ENCODE measurements around the gene CNOT2.
"Not testable (repeated sequence)": the region's sequence is repeated elsewhere in the genome, so short reads cannot be mapped to it uniquely, and the experiment has no call there.

The CNOT2 gene

GRCh38 chr12:70292017-70292776, 49.0 kb downstream of the CNOT2 start:
- FAIRE-seq, result no peak

GRCh38 chr12:70304684-70305555, 61.7 kb downstream of the CNOT2 start:
- DNase-seq (ENCODE audit: insufficient read length, low spot score); FAIRE-seq: not testable (repeated sequence)

More at GRCh38 chr12:70292017-70292776, 49.0 kb downstream of the CNOT2 start:
- no peak for DNase-seq (ENCODE audit: insufficient read length, low spot score)

GRCh38 chr12:70305794-70306193, 62.6 kb downstream of the CNOT2 start:
- FAIRE-seq (no peak), DNase-seq (ENCODE audit: insufficient read length, low spot score) (no peak)

GRCh38 chr12:70306676-70307075, 63.4 kb downstream of the CNOT2 start:
- no peak for DNase-seq (ENCODE audit: insufficient read length, low spot score)
- FAIRE-seq, result no peak

GRCh38 chr12:70307868-70308267, 64.6 kb downstream of the CNOT2 start:
- DNase-seq (ENCODE audit: insufficient read length, low spot score) (no peak), FAIRE-seq (no peak)

- FAIRE-seq, result no peak
- no peak for DNase-seq (ENCODE audit: insufficient read length, low spot score)
Measured at GRCh38 chr12:70309348-70309747, 66.1 kb downstream of the CNOT2 start.

GRCh38 chr12:70314145-70314544, 70.9 kb downstream of the CNOT2 start:
- FAIRE-seq, result no peak
- DNase-seq (ENCODE audit: insufficient read length, low spot score), result no peak

GRCh38 chr12:70317781-70318180, 74.5 kb downstream of the CNOT2 start:
- no peak for DNase-seq (ENCODE audit: insufficient read length, low spot score)
- no peak for FAIRE-seq

- no peak for FAIRE-seq
- no peak for DNase-seq (ENCODE audit: insufficient read length, low spot score)
Measured at GRCh38 chr12:70319605-70320004, 76.4 kb downstream of the CNOT2 start.

GRCh38 chr12:70321191-70321590, 78.0 kb downstream of the CNOT2 start:
- DNase-seq (ENCODE audit: insufficient read length, low spot score) (no peak), FAIRE-seq (no peak)

- no peak for DNase-seq (ENCODE audit: insufficient read length, low spot score)
- FAIRE-seq, result no peak
Measured at GRCh38 chr12:70327541-70327940, 84.3 kb downstream of the CNOT2 start.

GRCh38 chr12:70329728-70330127, 86.5 kb downstream of the CNOT2 start:
- FAIRE-seq, result no peak
- no peak for DNase-seq (ENCODE audit: insufficient read length, low spot score)

GRCh38 chr12:70330158-70330557, 86.9 kb downstream of the CNOT2 start:
- DNase-seq (ENCODE audit: insufficient read length, low spot score) (no peak), FAIRE-seq (no peak)

- DNase-seq (ENCODE audit: insufficient read length, low spot score) (no peak), FAIRE-seq (no peak)
Measured at GRCh38 chr12:70332236-70332635, 89.0 kb downstream of the CNOT2 start.

- DNase-seq (ENCODE audit: insufficient read length, low spot score), result no peak
- FAIRE-seq, result no peak
Measured at GRCh38 chr12:70334742-70335141, 91.5 kb downstream of the CNOT2 start.

- no peak for FAIRE-seq
Measured at GRCh38 chr12:70338531-70338930, 95.3 kb downstream of the CNOT2 start.

GRCh38 chr12:70351076-70351475, 107.8 kb downstream of the CNOT2 start:
- FAIRE-seq (no peak), DNase-seq (ENCODE audit: insufficient read length, low spot score) (no peak)

More at GRCh38 chr12:70338531-70338930, 95.3 kb downstream of the CNOT2 start:
- DNase-seq (ENCODE audit: insufficient read length, low spot score), result no peak

GRCh38 chr12:70353780-70354660, 110.8 kb downstream of the CNOT2 start:
- DNase-seq (ENCODE audit: insufficient read length, low spot score) (no peak), FAIRE-seq (no peak)

- FAIRE-seq, result no peak
Measured at GRCh38 chr12:70354787-70355186, 111.6 kb downstream of the CNOT2 start.

GRCh38 chr12:70355972-70356371, 112.7 kb downstream of the CNOT2 start:
- FAIRE-seq (no peak), DNase-seq (ENCODE audit: insufficient read length, low spot score) (no peak)

More at GRCh38 chr12:70354787-70355186, 111.6 kb downstream of the CNOT2 start:
- DNase-seq (ENCODE audit: insufficient read length, low spot score), result no peak

Measured in HTR-8/SVneo (cell line).